ENCODE measurements around the gene TRAF1.

Gene TRAF1

DNA sequence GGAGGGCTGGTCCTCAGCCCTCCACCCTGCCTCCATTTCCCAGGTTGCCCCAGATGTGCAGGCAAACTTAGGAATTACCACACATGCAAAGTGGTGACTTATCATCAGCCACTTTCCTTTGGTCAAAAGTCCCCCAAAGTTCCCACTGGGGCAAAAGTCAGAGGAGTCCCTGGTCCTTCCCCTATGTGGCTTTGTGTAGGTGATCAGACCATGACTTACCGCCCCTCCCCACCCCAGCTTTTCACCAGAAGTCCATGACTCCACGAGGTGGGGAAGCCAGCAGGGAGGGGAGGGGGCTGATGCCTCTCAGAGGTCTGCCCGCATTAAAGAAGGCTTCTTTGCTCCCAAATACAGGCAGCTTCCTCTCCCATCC is 5.8 kb downstream of the TRAF1 start:
- Histone ChIP-seq H3K27ac (ENCODE audit: low read length) (no peak overlapping the region), H3K36me3 (ENCODE audit: insufficient read depth, low read depth, low read length) (no peaks in the 10 kb centered on the region), H3K4me3 (ENCODE audit: low read length) (no peak overlapping the region), H3K9ac (ENCODE audit: low read depth, low read length) (no peak overlapping the region), H3K4me1 (ENCODE audit: insufficient read depth, low read length) (peaks cover 9% of the 10 kb centered on the region; the same call in 1 of the 2 replicates), H3K9me3 (ENCODE audit: insufficient read depth, low read depth, low read length) (no peaks in the 10 kb centered on the region), H3K27me3 (ENCODE audit: insufficient read depth, low read length) (no peaks in the 10 kb centered on the region)

DNA sequence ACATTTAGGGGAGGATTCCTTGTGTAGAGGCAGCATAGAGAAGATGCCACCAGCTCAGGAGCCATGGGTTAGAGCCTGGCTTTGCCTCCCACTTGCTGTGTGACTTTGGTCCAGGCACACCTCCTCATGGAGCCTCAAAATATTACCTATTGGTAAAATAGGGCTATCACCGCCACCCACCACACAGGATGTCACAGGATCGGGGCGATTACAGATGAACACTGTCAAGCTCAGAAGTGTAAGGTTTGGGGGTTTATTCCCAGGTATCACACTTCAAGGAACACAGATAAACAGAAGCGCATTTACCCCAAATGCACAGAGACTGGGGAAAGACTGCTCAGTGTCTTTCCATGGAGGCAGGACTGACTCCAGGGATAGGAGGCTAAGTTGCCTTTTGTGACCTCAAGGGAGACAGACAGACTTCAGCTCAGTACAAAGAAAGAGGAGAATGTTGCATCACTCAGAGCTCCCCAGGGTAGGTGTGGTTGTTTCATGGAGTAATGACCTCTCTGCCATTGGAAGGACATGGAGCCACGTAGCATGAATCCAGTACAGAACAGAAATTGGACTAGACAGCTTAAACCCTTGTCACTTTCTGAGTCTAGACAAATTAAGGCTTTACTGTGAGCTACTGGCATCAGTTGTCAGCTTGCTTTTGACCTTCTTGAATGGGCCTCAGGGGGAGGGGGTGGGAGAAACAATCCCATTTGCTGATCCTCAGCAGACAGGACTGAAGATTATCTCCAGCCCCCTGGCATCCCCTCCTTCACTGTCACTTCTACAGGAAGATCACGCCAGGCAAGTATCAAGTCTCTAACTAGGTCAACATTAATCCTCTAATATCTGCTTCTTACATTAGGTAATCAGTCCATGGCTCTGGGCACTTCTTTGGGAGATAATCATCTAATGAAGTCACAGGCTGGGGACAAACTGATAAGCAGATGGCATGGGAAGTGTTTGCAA is 6.5 kb downstream of the TRAF1 start:
- H3K4me1 ChIP-seq (ENCODE audit: insufficient read depth, low read length), result peaks cover 4% of the 10 kb centered on the region; the same call in 1 of the 2 replicates
- H3K9ac ChIP-seq (ENCODE audit: low read depth, low read length), result no peak overlapping the region
- H3K4me3 ChIP-seq (ENCODE audit: low read length), result no peak overlapping the region
- no peaks in the 10 kb centered on the region for H3K36me3 ChIP-seq (ENCODE audit: insufficient read depth, low read depth, low read length)
- H3K9me3 ChIP-seq (ENCODE audit: insufficient read depth, low read depth, low read length), result no peaks in the 10 kb centered on the region
- H3K27me3 ChIP-seq (ENCODE audit: insufficient read depth, low read length), result no peaks in the 10 kb centered on the region
- H3K27ac ChIP-seq (ENCODE audit: low read length), result no peak overlapping the region

DNA sequence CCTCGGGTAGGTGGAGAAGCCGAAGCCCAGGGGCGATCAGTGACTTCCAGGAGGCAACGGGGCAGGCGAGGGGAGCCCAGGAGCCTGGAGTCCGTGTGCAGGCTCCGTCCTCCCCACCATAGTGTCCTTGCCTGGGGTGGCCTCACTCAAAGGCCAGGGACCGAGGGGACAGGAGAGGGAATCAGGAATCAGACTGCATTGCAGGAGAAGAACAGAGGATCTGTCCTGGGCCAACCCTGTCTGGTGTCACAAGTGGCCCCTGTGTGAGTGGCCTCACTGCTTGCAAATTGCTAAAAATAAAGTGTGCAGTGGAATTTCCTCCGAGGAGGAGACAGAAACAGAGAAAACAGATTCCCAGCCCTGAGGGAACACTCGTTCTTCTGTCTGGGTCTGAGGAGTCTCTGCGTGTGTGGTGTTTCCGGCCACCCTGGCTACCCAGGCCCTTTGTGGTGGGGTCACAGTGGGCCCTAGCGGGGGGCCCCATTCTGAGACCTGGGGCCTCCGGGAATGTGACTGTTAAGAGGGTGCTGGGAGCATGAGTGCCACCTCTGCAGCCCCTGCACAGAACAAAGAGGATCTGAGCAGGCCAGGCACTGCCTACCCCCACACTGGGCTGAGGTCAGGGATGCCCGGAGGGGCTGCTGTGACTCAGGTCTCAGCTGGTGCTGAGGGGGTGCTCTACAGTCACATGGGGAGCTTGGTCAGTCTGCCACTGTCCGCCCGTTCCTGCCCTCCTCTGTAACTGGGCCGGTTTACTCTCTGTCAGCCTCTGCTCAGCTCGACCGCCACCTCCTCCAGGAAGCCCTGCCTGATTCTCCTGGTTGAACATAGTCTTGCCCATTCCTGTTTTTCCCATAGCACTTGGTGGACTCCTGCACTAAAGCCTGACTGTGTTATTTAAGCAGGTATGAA is 7.4 kb downstream of the TRAF1 start:
- H3K27me3 ChIP-seq (ENCODE audit: insufficient read depth, low read length), result no peaks in the 10 kb centered on the region
- no peaks in the 10 kb centered on the region for H3K36me3 ChIP-seq (ENCODE audit: insufficient read depth, low read depth, low read length)
- 0 out of 2 replicates have a peak, but pooled peaks cover 4% of the 10 kb centered on the region for H3K4me1 ChIP-seq (ENCODE audit: insufficient read depth, low read length)
- H3K9ac ChIP-seq (ENCODE audit: low read depth, low read length), result no peak overlapping the region
- H3K9me3 ChIP-seq (ENCODE audit: insufficient read depth, low read depth, low read length), result no peaks in the 10 kb centered on the region
- H3K4me3 ChIP-seq (ENCODE audit: low read length), result no peak overlapping the region
- H3K27ac ChIP-seq (ENCODE audit: low read length), result no peak overlapping the region

- no peak overlapping the region for H3K27ac ChIP-seq (ENCODE audit: low read length)
- H3K27me3 ChIP-seq (ENCODE audit: insufficient read depth, low read length), result no peaks in the 10 kb centered on the region
- 0 out of 2 replicates have a peak, but pooled peaks cover 4% of the 10 kb centered on the region for H3K4me1 ChIP-seq (ENCODE audit: insufficient read depth, low read length)
- no peaks in the 10 kb centered on the region for H3K36me3 ChIP-seq (ENCODE audit: insufficient read depth, low read depth, low read length)
- no peak overlapping the region for H3K9ac ChIP-seq (ENCODE audit: low read depth, low read length)
- H3K4me3 ChIP-seq (ENCODE audit: low read length), result no peak overlapping the region
- no peaks in the 10 kb centered on the region for H3K9me3 ChIP-seq (ENCODE audit: insufficient read depth, low read depth, low read length)
These were observed 8.4 kb downstream of the TRAF1 start for GRCh38 chr9:120917929-120918762.

- H3K4me3 ChIP-seq (ENCODE audit: low read length), result no peak overlapping the region
- H3K36me3 ChIP-seq (ENCODE audit: insufficient read depth, low read depth, low read length), result no peaks in the 10 kb centered on the region
These were observed 9.4 kb downstream of the TRAF1 start for GRCh38 chr9:120916991-120917880.

GRCh38 chr9:120916588-120916987 is 10.0 kb downstream of the TRAF1 start:
- no peak overlapping the region for H3K9ac ChIP-seq (ENCODE audit: low read depth, low read length)
- H3K27ac ChIP-seq (ENCODE audit: low read length), result no peak overlapping the region
- no peaks in the 10 kb centered on the region for H3K36me3 ChIP-seq (ENCODE audit: insufficient read depth, low read depth, low read length)
- peaks cover 13% of the 10 kb centered on the region; the same call in 1 of the 2 replicates for H3K4me1 ChIP-seq (ENCODE audit: insufficient read depth, low read length)
- no peaks in the 10 kb centered on the region for H3K27me3 ChIP-seq (ENCODE audit: insufficient read depth, low read length)
- no peak overlapping the region for H3K4me3 ChIP-seq (ENCODE audit: low read length)
- no peaks in the 10 kb centered on the region for H3K9me3 ChIP-seq (ENCODE audit: insufficient read depth, low read depth, low read length)

More at GRCh38 chr9:120916991-120917880, 9.4 kb downstream of the TRAF1 start:
- no peak overlapping the region for H3K9ac ChIP-seq (ENCODE audit: low read depth, low read length)
- peaks cover 9% of the 10 kb centered on the region; the same call in 1 of the 2 replicates for H3K4me1 ChIP-seq (ENCODE audit: insufficient read depth, low read length)
- H3K27me3 ChIP-seq (ENCODE audit: insufficient read depth, low read length), result no peaks in the 10 kb centered on the region
- H3K9me3 ChIP-seq (ENCODE audit: insufficient read depth, low read depth, low read length), result no peaks in the 10 kb centered on the region
- no peak overlapping the region for H3K27ac ChIP-seq (ENCODE audit: low read length)

- H3K4me1 ChIP-seq (ENCODE audit: insufficient read depth, low read length), result peaks cover 18% of the 10 kb centered on the region; the same call in 1 of the 2 replicates
- H3K9me3 ChIP-seq (ENCODE audit: insufficient read depth, low read depth, low read length), result no peaks in the 10 kb centered on the region
- no peaks in the 10 kb centered on the region for H3K27me3 ChIP-seq (ENCODE audit: insufficient read depth, low read length)
- H3K27ac ChIP-seq (ENCODE audit: low read length), result no peak overlapping the region
- H3K36me3 ChIP-seq (ENCODE audit: insufficient read depth, low read depth, low read length), result no peaks in the 10 kb centered on the region
- no peak overlapping the region for H3K9ac ChIP-seq (ENCODE audit: low read depth, low read length)
- H3K4me3 ChIP-seq (ENCODE audit: low read length), result no peak overlapping the region
These were observed 10.6 kb downstream of the TRAF1 start for GRCh38 chr9:120915854-120916470.

GRCh38 chr9:120914953-120915352 is 11.6 kb downstream of the TRAF1 start:
- Histone ChIP-seq H3K36me3 (ENCODE audit: insufficient read depth, low read depth, low read length) (no peaks in the 10 kb centered on the region), H3K4me1 (ENCODE audit: insufficient read depth, low read length) (peaks cover 13% of the 10 kb centered on the region; the same call in 1 of the 2 replicates), H3K27ac (ENCODE audit: low read length) (no peak overlapping the region), H3K27me3 (ENCODE audit: insufficient read depth, low read length) (no peaks in the 10 kb centered on the region), H3K4me3 (ENCODE audit: low read length) (no peak overlapping the region), H3K9ac (ENCODE audit: low read depth, low read length) (no peak overlapping the region), H3K9me3 (ENCODE audit: insufficient read depth, low read depth, low read length) (no peaks in the 10 kb centered on the region)

- no peaks in the 10 kb centered on the region for H3K27me3 ChIP-seq (ENCODE audit: insufficient read depth, low read length)
- H3K27ac ChIP-seq (ENCODE audit: low read length), result no peak overlapping the region
- H3K9me3 ChIP-seq (ENCODE audit: insufficient read depth, low read depth, low read length), result no peaks in the 10 kb centered on the region
- peaks cover 13% of the 10 kb centered on the region; the same call in 1 of the 2 replicates for H3K4me1 ChIP-seq (ENCODE audit: insufficient read depth, low read length)
- no peak overlapping the region for H3K9ac ChIP-seq (ENCODE audit: low read depth, low read length)
- H3K36me3 ChIP-seq (ENCODE audit: insufficient read depth, low read depth, low read length), result no peaks in the 10 kb centered on the region
- no peak overlapping the region for H3K4me3 ChIP-seq (ENCODE audit: low read length)
These were observed 12.2 kb downstream of the TRAF1 start for GRCh38 chr9:120914396-120914795.

DNA sequence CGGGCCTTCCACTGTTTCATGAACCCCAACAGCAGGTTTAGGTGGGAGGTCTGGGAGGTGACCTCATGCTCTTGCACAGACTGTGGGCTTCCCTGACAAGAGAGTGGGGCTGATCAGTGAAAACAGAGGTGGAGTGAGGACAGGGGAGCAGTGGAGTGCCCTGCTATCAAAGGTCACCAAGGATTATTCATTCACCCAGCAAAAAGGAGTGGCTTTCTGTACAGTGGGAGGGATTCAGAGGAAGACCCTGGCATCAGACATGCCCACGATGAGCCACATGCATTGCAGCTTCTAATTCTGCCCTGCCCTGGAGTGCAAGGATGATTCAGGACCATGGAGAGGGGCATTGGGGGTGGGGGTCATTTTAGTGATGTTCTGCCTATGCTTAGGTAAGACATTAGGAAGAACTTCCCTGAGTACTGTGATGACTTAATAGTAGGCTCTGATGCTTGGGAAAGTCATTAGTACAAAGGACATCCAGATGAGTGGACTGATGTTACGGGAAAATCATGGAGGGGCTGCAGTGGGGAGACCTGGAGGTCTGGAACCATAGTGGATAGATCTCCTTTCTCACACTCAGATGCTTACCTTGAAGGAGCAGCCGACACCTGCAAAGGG is 12.8 kb downstream of the TRAF1 start:
- Histone ChIP-seq H3K4me3 (ENCODE audit: low read length) (no peak overlapping the region), H3K36me3 (ENCODE audit: insufficient read depth, low read depth, low read length) (no peaks in the 10 kb centered on the region), H3K27me3 (ENCODE audit: insufficient read depth, low read length) (no peaks in the 10 kb centered on the region), H3K4me1 (ENCODE audit: insufficient read depth, low read length) (peaks cover 13% of the 10 kb centered on the region; the same call in 1 of the 2 replicates), H3K9me3 (ENCODE audit: insufficient read depth, low read depth, low read length) (no peaks in the 10 kb centered on the region), H3K27ac (ENCODE audit: low read length) (no peak overlapping the region), H3K9ac (ENCODE audit: low read depth, low read length) (no peak overlapping the region)

All from iPS-20b (cell line).